H9 (cell line): ENCODE results near the gene ZNF865. TPM values are rescaled to one million over a fixed set of nuclear protein-coding genes. Genes with fewer than 3 reads are reported as not detected.
A peak's percentile ranks its signal among the peaks of the same experiment; 100 is the strongest.

Experiments
- DNase-seq: peaks from one replicate; pipeline ENCODE4 v3.0.0-alpha.2; 2017
- H2AFZ ChIP-seq: one replicate; pipeline ENCODE4 v1.6.1; 2013; ENCODE audit warnings: mild to moderate bottlenecking, low read length, control low read depth, moderate library complexity
- H2AK5ac ChIP-seq: 2 replicates; pipeline ENCODE4 v1.6.1; 2013; ENCODE audit warnings: low read length, control low read depth, mixed read lengths; ENCODE audit not compliant: insufficient read length
- H2BK120ac ChIP-seq: one replicate; pipeline ENCODE4 v1.6.1; 2013; ENCODE audit warnings: low read depth, mild to moderate bottlenecking, low read length, control low read depth, inconsistent platforms; ENCODE audit not compliant: poor library complexity, severe bottlenecking
- H2BK12ac ChIP-seq: 2 replicates; pipeline ENCODE4 v1.6.1; 2013; ENCODE audit warnings: low read length, control low read depth, mixed read lengths, low read depth; ENCODE audit not compliant: insufficient read length
- H2BK15ac ChIP-seq: 2 replicates; pipeline ENCODE4 v1.6.1; 2013; ENCODE audit warnings: low read depth, low read length, control low read depth
- H2BK20ac ChIP-seq: one replicate; pipeline ENCODE4 v1.6.1; 2013; ENCODE audit warnings: low read depth, mild to moderate bottlenecking, low read length, control low read depth, inconsistent platforms; ENCODE audit not compliant: poor library complexity, severe bottlenecking
- H2BK5ac ChIP-seq: 2 replicates; pipeline ENCODE4 v1.6.1; 2013; ENCODE audit warnings: low read length, control low read depth, mixed read lengths; ENCODE audit not compliant: insufficient read length
- H3K14ac ChIP-seq: 2 replicates; pipeline ENCODE4 v1.6.1; 2013; ENCODE audit warnings: low read length, control low read depth; ENCODE audit not compliant: insufficient read depth
- H3K18ac ChIP-seq: 2 replicates; pipeline ENCODE4 v1.6.1; 2013; ENCODE audit warnings: low read depth, mild to moderate bottlenecking, mixed read lengths, low read length, control low read depth; ENCODE audit not compliant: insufficient read length
- H3K23ac ChIP-seq: 2 replicates; pipeline ENCODE4 v1.6.1; 2013; ENCODE audit warnings: low read length, control low read depth, mixed read lengths, low read depth; ENCODE audit not compliant: insufficient read length
- H3K23me2 ChIP-seq: 2 replicates; pipeline ENCODE4 v1.6.1; 2013; ENCODE audit warnings: low read depth, mild to moderate bottlenecking, mixed read lengths, low read length, control low read depth; ENCODE audit not compliant: insufficient read length, poor library complexity, severe bottlenecking
- H3K27ac ChIP-seq: 2 replicates; pipeline ENCODE4 v1.5.1; 2013; ENCODE audit warnings: low read length, control low read depth, mixed read lengths, low read depth; ENCODE audit not compliant: insufficient read length
- H3K27me3 ChIP-seq: 2 replicates; pipeline ENCODE4 v1.6.1; 2013; ENCODE audit warnings: low read length, control low read depth, inconsistent platforms; ENCODE audit not compliant: insufficient read depth
- H3K4ac ChIP-seq: 2 replicates; pipeline ENCODE4 v1.6.1; 2013; ENCODE audit warnings: low read depth, mild to moderate bottlenecking, control low read depth, inconsistent platforms, low read length, moderate library complexity
- H3K4me1 ChIP-seq: 2 replicates; pipeline ENCODE4 v1.6.1; 2013; ENCODE audit warnings: low read length, control low read depth, inconsistent platforms; ENCODE audit not compliant: insufficient read depth
- H3K4me2 ChIP-seq: 2 replicates; pipeline ENCODE4 v1.6.1; 2013; ENCODE audit warnings: low read length, control low read depth, mixed read lengths; ENCODE audit not compliant: insufficient read length, insufficient read depth
- H3K56ac ChIP-seq: 2 replicates; pipeline ENCODE4 v1.6.1; 2013; ENCODE audit warnings: low read depth, mild to moderate bottlenecking, mixed read lengths, low read length, control low read depth; ENCODE audit not compliant: insufficient read length
- H3K79me1 ChIP-seq: 2 replicates; pipeline ENCODE4 v1.6.1; 2013; ENCODE audit warnings: low read depth, mild to moderate bottlenecking, moderate library complexity, low read length, control low read depth, inconsistent platforms; ENCODE audit not compliant: insufficient read depth, poor library complexity, severe bottlenecking
- H3K79me2 ChIP-seq: 2 replicates; pipeline ENCODE4 v1.6.1; 2013; ENCODE audit warnings: low read length, control low read depth, inconsistent platforms; ENCODE audit not compliant: insufficient read depth
- H3K9ac ChIP-seq: 2 replicates; pipeline ENCODE4 v1.6.1; 2013; ENCODE audit warnings: low read length, control low read depth, mixed read lengths; ENCODE audit not compliant: insufficient read length; ENCODE audit errors: extremely low read depth
- H3K9me3 ChIP-seq: one replicate; pipeline ENCODE4 v1.6.1; 2013; ENCODE audit warnings: low read depth, low read length, inconsistent platforms; ENCODE audit not compliant: control insufficient read depth
- H3T11ph ChIP-seq: one replicate; pipeline ENCODE4 v1.6.1; 2013; ENCODE audit warnings: mild to moderate bottlenecking, low read length, control low read depth, inconsistent platforms
- H4K20me1 ChIP-seq: one replicate; pipeline ENCODE4 v1.6.1; 2013; ENCODE audit not compliant: control insufficient read depth, insufficient read length, insufficient read depth
- H4K5ac ChIP-seq: 2 replicates; pipeline ENCODE4 v1.6.1; 2013; ENCODE audit warnings: low read depth, mild to moderate bottlenecking, mixed read lengths, low read length, control low read depth; ENCODE audit not compliant: insufficient read length
- H4K8ac ChIP-seq: replicated peaks from 2 replicates; pipeline ENCODE4 v1.6.1; 2013; ENCODE audit warnings: low read length, control low read depth, mixed read lengths, low read depth; ENCODE audit not compliant: insufficient read length
- H4K91ac ChIP-seq: 2 replicates; pipeline ENCODE4 v1.6.1; 2013; ENCODE audit warnings: low read depth, mild to moderate bottlenecking, moderate library complexity, mixed read lengths, low read length, control low read depth; ENCODE audit not compliant: insufficient read length
- H3K27ac Mint-ChIP-seq, 3 experiments: 2 replicates in 2 of 3; 3 replicates in 1 of 3; pipeline ENCODE4 v1.8.0; 2020 to 2021; ENCODE audit warnings: mixed read lengths in 3 of 3, mild to moderate bottlenecking in 1 of 3, moderate library complexity in 1 of 3
- H3K27me3 Mint-ChIP-seq: 2 replicates; pipeline ENCODE4 v1.8.0; 2021; ENCODE audit warnings: low read depth, mild to moderate bottlenecking, moderate library complexity, mixed read lengths
- H3K36me3 Mint-ChIP-seq, 3 experiments: 2 replicates in 2 of 3; 3 replicates in 1 of 3; pipeline ENCODE4 v1.8.0; 2020 to 2021; ENCODE audit warnings: low read depth in 3 of 3, mixed read lengths in 3 of 3; ENCODE audit not compliant: insufficient read depth in 1 of 3
- H3K4me1 Mint-ChIP-seq, 2 experiments: 2 replicates each; pipeline ENCODE4 v1.8.0; 2020; ENCODE audit warnings: mixed read lengths in 2 of 2
- H3K4me3 Mint-ChIP-seq, 2 experiments: 2 replicates in 1 of 2; 3 replicates in 1 of 2; pipeline ENCODE4 v1.8.0; 2020 to 2021; ENCODE audit warnings: mild to moderate bottlenecking in 2 of 2, mixed read lengths in 2 of 2, moderate library complexity in 1 of 2
- H3K9me3 Mint-ChIP-seq, 2 experiments: 2 replicates in 1 of 2; 3 replicates in 1 of 2; pipeline ENCODE4 v1.8.0; 2020; ENCODE audit warnings: mild to moderate bottlenecking in 2 of 2, mixed read lengths in 2 of 2, moderate library complexity in 1 of 2
- WGBS: extraction: QIAGEN DNeasy Blood & Tissue Kit; methylation state at CpG from one replicate; pipeline ENCODE4 v1.1.7; 2013; ENCODE audit warnings: missing lambda C conversion rate, low lambda C conversion rate, mixed read lengths; ENCODE audit not compliant: insufficient read length; ENCODE audit errors: extremely low coverage; 5-methylcytosine and 5-hydroxymethylcytosine counted together
- total RNA-seq: library from RNA; stranded (reverse); gene quantifications from 2 replicates; pipeline ENCODE4 v1.2.1, GENCODE V29; 2021
- TF ChIP-seq, protein P1 (sequence below): fragments of 200-600 bp; sonication (generic); conservative IDR thresholded peaks from 3 replicates; pipeline ENCODE4 v1.8.0; 2021; ENCODE audit warnings: antibody characterized with exemption, mild to moderate bottlenecking

Gene ZNF865
- total RNA-seq, 1 experiment from 2014 or later, result 14.3 TPM

DNA sequence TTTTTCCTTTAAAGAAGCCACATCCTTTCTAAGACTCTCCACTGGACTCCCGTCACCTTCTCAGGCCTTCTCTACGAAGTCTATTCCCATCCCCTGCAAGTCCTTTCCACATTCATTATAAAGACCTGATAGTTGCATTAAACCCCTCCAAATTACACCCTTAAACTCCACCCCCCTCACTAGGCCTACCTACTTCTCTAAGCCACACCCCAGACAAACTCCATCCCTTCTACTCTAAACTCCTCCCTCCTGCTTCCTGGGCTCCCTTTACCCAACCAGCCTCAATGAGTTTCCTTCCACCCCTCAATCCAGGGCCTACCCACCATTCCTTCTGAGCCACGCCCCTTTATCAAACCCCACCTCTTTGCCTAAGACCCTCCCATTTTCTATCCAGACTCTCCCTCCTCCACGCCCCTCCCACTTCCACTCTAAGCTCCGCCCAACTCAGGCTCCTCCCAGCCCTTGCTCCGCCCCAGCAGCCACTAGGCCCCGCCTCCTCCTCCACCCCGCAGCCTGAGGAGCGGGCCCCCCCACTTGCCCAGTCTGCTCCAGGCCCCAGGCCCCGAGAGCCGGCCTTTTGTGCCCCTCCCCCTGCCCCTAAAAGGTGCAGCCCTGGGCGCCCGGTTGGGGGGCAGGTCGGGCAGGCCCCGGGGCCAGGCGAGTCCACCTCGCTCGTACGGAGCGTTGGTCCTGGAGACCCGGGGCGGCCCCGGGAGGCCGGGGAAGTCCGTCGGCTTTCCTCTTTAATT lies 6.6 kb upstream of the ZNF865 start:
- no peak overlapping the region for H2BK120ac ChIP-seq
- no peak overlapping the region for H2AFZ ChIP-seq
- H3K4me1 Mint-ChIP-seq, result peaks cover 25 to 35% of the 10 kb centered on the region in 2 experiments

More for the DNA sequence above, 6.6 kb upstream of the ZNF865 start:
- Histone ChIP-seq H3K9me3 (no peaks in the 10 kb centered on the region), H2AK5ac (no peak overlapping the region), H3K56ac (no peak overlapping the region), H3K4me1 (peaks cover 2% of the 10 kb centered on the region; the same call in 1 of the 2 replicates), H3K4me2 (peak overlapping the region; percentile 51), H3K9ac (no peak overlapping the region), H2BK5ac (no peak overlapping the region), H2BK15ac (no peak overlapping the region), H4K8ac (no peak overlapping the region), H3K79me2 (no peaks in the 10 kb centered on the region), H2BK12ac (no peak overlapping the region), H4K5ac (no peak overlapping the region), H3K14ac (no peak overlapping the region), H3K23me2 (no peaks in the 10 kb centered on the region), H3T11ph (no peak overlapping the region), H4K91ac (no peak overlapping the region), H3K23ac (no peak overlapping the region), H3K27ac (no peak overlapping the region), H2BK20ac (no peak overlapping the region), H3K4ac (no peak overlapping the region), H4K20me1 (no peaks in the 10 kb centered on the region), H3K79me1 (no peaks in the 10 kb centered on the region), H3K27me3 (no peaks in the 10 kb centered on the region), H3K18ac (peak overlapping the region; percentile 74)
- peak overlapping the region; percentile 100; a peak in 6 of 7 replicates for H3K27ac Mint-ChIP-seq
- H3K9me3 Mint-ChIP-seq, result peaks cover 2 to 4% of the 10 kb centered on the region in 2 experiments; a peak in 2 of 5 replicates
- H3K4me3 Mint-ChIP-seq, result peak overlapping the region; percentile 95 to 96
- TF ChIP-seq, protein P1, sequence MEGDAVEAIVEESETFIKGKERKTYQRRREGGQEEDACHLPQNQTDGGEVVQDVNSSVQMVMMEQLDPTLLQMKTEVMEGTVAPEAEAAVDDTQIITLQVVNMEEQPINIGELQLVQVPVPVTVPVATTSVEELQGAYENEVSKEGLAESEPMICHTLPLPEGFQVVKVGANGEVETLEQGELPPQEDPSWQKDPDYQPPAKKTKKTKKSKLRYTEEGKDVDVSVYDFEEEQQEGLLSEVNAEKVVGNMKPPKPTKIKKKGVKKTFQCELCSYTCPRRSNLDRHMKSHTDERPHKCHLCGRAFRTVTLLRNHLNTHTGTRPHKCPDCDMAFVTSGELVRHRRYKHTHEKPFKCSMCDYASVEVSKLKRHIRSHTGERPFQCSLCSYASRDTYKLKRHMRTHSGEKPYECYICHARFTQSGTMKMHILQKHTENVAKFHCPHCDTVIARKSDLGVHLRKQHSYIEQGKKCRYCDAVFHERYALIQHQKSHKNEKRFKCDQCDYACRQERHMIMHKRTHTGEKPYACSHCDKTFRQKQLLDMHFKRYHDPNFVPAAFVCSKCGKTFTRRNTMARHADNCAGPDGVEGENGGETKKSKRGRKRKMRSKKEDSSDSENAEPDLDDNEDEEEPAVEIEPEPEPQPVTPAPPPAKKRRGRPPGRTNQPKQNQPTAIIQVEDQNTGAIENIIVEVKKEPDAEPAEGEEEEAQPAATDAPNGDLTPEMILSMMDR, result no peak
- H3K36me3 Mint-ChIP-seq, result peaks cover 25 to 32% (median 29%) of the 10 kb centered on the region in 3 experiments; a peak in 6 of 7 replicates
- peak; percentile 98 for DNase-seq
- no peaks in the 10 kb centered on the region for H3K27me3 Mint-ChIP-seq
- no CpG with 5 or more reads among the region's 26 CpGs for WGBS
